CD4-positive, alpha-beta T cell treated with Interleukin-15 for 4 hours (primary cell): ENCODE results near the gene MLX.
A peak's percentile ranks its signal among the peaks of the same experiment; 100 is the strongest.
"Not testable (repeated sequence)": the region's sequence is repeated elsewhere in the genome, so short reads cannot be mapped to it uniquely, and the experiment has no call there.

ENCODE experiments used
- DNase-seq: peaks from one replicate; pipeline ENCODE4 v3.0.0-alpha.2; 2020; ENCODE audit warnings: low spot score

The MLX gene

DNA sequence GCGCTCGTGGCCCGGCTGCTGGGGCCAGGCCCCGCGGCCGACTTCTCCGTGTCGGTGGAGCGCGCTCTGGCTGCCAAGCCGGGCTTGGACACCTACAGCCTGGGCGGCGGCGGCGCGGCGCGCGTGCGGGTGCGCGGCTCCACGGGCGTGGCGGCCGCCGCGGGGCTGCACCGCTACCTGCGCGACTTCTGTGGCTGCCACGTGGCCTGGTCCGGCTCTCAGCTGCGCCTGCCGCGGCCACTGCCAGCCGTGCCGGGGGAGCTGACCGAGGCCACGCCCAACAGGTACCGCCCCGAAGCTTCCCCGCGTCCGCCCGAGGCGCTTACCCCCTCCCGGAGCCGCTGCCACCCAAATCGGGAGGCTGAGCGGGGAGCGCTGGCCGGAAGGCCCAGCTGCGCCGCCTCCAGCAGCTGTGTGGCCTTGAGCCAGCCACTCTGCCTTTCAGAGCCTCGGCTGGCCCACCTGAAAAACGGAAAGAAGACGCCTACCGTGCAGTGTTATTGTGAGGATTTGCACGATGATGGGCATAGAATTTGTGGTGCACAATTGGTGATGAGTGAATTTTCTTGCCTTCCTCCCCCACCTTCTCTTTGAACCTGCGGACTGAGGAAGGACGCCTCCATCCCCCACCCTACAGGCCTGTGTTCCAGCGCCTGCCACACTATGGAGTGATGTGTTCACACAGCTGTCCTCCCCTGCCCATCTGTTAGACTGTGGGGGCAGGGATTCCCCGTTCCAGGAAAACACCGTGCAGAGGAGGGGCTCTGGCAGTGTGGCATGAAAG, 30.3 kb upstream of the MLX start:
- peak; percentile 55 for DNase-seq

DNA sequence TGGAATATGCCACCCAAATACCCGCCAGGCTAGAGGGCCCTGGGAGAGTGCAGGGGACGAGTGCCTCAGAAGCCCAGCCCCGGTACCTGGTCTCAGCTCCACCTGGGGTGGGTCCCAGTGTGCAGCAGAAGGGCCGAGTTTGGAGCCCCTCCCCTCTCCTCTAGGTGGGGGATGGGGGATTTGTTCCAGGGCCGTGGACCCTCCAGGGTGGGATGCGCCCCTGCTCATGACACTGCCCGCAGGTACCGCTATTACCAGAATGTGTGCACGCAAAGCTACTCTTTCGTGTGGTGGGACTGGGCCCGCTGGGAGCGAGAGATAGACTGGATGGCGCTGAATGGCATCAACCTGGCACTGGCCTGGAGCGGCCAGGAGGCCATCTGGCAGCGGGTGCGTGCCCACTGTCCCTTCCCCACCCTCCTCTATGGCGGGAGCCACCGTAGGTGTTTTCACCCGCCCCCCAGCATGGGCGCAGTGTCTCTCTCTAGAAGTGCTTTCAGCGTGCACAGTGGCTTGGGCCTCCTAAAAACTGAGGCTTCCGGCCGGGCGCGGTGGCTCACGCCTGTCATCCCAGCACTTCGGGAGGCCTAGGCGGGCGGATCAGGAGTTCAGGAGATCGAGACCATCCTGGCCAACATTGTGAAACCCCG, 29.6 kb upstream of the MLX start:
- DNase-seq, result no peak

DNA sequence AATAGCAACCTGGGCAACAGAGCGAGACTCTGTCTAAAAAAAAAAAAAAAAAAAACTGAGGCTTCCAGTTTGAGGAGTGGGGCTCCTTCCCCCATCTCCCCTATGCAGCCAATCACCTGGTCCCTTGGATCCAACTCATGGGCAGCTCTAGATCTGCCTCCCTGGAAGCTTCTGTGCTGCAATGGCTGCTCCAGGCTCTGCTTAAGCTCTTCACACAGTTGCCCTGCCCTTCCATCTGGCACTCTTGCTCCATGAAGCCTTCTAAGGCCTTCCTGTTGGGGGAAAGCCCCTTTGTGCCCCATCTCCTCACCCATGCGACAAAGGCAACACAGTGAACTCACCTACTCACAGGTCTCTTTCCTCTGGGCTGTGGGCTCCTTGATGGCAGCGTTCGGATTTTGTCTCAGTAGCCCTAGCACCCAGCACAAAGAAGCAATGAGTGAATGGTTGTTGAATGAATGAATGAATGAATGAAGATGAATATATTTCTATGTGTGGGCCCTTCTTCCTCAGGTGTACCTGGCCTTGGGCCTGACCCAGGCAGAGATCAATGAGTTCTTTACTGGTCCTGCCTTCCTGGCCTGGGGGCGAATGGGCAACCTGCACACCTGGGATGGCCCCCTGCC, 29.0 kb upstream of the MLX start:
- DNase-seq, result no peak

DNA sequence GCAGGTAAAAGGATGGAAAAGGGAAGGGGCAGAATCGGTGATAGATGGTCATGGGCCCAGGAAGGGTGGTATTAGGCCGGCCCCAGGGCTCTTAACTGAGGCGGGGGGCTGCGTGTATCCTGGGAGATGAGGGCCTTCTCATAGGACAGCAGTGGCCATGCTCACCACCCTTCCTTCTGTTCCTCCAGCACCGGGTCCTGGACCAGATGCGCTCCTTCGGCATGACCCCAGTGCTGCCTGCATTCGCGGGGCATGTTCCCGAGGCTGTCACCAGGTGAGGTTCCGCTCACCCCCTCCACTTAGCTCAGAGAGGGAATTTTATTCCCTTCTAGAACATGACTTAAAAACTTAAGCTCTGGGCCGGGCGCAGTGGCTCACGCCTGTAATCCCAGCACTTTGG, 28.4 kb upstream of the MLX start:
- DNase-seq, result no peak

DNA sequence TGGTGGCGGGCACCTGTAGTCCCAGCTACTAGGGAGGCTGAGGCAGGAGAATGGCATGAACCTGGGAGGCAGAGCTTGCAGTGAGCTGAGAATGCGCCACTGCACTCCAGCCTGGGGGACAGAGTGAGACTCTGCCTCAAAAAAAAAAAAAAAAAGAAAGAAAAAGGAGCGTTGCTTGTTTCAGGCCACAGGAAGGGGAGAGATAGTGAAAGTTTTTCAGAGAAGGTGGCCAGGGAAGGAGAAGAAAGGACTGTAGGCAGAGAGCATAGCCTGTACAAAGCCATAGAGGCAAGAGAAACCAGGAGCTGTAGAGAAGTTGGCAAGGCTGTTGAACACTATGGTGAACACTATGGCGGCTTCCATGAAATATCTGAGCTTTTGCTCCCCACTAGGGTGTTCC, 26.3 kb upstream of the MLX start:
- DNase-seq, result not testable (repeated sequence)

DNA sequence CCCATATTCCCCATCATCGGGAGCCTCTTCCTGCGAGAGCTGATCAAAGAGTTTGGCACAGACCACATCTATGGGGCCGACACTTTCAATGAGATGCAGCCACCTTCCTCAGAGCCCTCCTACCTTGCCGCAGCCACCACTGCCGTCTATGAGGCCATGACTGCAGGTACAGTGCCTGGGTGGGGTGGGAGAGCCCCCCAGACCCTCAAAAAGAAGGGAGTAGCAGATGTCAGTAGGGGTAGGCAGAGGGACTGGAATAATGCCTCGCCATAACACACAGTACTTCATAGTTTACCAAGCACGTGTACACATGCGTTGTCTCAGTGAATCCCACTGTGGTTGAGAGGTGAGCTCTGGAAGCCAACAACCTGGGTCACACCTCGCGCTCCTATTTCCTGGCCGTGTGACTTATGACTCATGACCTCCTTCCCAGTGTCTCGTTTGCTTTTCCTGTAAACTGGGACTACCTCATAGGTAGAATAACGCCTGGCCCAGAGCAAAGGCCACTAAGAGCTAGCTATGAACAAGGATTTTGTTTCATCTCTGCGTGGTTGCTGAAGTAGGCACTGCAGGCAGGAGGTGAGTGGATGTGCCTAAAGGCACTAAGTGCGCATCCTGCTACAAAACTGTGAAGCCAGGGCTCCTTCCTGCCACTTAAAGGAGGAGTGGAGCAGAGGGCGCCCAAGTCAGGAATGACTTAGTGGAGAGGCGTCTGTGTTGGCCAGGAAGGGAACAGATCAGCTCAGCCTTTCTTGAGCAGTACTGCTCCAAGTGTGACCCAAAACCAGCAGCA, 25.7 kb upstream of the MLX start:
- peak; percentile 46 for DNase-seq

DNA sequence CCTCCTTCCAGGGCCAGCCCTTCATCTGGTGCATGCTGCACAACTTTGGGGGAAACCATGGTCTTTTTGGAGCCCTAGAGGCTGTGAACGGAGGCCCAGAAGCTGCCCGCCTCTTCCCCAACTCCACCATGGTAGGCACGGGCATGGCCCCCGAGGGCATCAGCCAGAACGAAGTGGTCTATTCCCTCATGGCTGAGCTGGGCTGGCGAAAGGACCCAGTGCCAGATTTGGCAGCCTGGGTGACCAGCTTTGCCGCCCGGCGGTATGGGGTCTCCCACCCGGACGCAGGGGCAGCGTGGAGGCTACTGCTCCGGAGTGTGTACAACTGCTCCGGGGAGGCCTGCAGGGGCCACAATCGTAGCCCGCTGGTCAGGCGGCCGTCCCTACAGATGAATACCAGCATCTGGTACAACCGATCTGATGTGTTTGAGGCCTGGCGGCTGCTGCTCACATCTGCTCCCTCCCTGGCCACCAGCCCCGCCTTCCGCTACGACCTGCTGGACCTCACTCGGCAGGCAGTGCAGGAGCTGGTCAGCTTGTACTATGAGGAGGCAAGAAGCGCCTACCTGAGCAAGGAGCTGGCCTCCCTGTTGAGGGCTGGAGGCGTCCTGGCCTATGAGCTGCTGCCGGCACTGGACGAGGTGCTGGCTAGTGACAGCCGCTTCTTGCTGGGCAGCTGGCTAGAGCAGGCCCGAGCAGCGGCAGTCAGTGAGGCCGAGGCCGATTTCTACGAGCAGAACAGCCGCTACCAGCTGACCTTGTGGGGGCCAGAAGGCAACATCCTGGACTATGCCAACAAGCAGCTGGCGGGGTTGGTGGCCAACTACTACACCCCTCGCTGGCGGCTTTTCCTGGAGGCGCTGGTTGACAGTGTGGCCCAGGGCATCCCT, 23.5 kb upstream of the MLX start:
- DNase-seq, result no peak

DNA sequence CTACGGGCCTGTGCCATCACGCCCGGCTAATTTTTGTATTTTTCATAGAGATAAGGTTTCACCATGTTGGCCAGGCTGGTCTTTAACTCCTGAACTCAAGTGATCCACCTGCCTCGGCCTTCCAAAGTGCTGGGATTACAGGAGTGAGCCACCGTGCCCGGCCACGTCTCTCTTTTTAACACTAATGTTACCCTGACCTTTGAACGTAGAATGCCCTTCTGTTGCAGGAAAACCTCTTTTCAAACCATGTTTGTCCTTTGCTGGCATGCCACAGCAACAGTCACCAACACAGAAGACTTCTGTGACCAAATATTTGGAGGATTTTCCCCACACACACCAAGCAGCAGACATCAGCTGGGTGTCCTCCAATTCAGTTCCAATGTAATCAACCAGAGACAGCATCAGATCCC, 22.0 kb upstream of the MLX start:
- no peak for DNase-seq

DNA sequence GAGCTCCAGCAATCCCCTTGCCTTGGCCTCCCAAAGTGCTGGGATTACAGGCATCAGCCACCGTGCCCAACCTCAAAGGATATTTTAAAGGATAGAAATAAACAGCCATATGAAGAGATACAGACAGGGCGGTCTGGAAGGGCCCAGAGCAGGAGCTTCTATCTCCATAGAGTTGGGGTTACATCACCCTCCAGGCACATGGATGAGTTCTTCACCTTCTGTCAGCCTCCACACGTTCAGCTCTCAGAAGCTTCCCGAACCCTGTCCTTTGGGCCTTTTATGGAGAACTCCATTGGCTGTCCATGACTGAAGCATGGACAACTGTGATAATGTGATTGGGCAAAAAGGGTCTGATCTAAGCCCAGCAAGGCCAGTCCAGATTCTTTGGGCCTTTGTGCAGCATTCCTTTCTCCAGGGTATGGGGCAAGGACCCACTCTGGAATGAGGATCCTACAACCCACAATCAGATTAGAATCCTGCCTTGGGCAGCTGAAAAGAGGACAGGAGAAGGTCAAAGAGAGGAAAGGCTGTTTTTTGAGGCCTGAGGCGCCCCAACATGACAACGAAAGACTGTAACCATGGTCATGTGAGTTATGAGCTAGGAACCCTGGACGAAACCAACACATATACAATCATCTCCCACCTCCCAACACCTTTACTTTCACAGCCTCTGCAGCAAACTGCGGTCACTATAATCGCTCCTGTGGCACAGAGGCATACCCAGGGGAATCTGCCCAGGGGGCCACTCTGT, 21.0 kb upstream of the MLX start:
- not testable (repeated sequence) for DNase-seq

DNA sequence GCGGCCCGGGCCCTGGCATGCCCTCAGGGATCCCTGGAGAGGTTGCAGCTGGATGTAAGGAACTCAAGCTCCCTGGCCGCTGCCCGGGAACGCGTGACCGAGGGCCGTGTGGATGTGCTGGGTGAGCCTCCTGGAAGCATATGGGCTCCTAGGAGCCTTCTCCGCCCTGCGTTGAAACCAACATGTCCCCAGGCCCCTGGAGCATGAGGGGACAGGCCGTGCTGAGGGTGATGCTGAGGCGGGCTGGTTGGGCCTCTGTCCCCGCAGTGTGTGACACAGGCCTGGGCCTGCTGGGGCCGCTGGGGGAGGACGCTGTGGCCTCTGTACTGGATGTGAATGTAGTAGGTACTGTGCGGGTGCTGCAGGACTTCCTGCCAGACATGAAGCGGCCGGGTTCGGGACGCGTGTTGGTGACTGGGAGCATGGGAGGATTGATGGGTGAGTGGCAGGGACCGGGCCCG, 19.9 kb upstream of the MLX start:
- DNase-seq, result no peak

DNA sequence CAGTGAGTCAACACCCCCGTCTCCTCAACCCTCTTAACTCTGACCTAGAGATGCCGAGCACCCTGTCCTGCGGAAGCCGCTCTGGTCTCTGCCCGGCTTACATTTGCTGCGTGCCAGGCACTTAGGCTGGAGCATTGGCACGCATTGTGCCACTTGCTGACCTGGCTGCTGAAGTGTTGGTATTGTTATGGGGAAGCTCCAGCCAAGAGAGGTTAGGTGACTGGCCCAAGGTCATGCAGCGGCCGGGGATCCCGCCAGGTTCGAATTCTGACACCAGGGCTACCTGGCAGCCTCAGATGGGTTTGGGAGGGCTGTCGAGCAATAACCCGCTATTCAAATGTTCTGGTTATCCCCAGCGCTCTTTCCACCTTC, 19.2 kb upstream of the MLX start:
- no peak for DNase-seq

DNA sequence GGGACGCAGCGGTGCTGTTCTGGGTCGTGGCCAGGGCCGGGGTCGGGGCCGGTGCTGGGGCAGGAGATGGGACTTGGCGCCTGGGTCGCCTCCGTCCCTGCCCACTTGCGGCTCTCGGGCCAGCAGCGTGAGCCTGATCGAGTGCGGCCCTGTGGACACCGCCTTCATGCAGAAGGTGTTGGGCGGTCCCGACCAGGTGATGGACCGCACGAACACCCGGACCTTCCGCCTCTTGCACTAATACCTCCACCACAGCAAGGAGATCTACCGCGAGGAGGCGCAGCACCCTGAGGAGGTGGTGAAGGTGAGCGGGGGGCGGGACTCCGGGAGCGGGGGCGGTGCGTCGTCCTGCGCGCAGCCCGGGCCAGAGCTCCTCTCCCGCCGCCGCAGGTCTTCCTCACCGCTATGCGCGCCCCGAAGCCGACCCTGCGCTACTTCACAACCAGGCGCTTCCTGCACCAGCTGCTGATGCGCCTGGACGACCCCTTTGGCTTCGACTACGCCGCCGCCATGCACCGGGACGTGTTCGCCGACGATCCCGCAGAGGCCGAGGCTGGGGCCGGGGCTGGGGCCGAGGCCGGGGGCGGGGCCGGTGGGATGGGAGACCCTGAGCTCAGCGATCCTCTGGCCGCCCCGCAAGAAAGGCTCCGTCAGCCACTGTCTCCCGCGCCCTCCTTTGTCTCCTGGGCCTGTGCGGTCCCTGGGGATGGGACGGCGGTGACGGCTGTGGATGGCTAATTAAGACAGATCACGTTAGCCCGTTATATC, 18.6 kb upstream of the MLX start:
- peak; percentile 76 for DNase-seq

DNA sequence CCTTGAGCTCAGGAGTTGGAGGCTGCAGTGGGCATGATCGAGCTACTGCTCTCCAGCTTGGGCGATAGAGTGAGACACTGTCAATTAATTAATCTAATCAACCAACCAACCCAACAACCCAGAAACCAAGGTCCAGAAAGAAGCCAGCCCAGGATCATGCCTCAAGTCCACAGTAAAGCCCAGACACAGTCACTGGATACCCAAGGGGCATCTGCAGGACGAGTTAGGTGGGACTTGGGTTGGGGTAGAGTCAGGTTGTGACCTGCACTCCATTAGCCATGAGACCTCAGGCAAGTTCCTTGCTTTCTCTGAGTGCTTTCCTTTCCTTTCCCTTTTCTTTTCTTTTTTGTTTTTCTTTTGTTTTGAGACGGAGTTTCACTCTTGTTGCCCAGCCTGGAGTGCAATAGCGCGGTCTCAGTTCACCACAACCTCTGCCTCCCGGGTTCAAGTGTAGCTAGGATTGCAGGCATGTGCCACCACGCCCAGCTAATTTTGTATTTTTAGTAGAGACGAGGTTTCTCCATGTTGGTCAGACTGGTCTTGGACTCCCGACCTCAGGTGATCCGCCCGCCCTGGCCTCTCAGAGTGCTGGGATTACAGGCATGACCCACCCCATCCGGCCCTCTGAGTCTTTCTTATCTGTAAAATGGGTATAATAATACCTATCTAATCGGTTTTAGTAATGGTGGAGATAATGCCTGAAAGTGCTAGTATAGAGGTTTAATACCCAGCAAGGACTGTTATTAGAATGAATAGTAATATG, 17.7 kb upstream of the MLX start:
- DNase-seq, result no peak

DNA sequence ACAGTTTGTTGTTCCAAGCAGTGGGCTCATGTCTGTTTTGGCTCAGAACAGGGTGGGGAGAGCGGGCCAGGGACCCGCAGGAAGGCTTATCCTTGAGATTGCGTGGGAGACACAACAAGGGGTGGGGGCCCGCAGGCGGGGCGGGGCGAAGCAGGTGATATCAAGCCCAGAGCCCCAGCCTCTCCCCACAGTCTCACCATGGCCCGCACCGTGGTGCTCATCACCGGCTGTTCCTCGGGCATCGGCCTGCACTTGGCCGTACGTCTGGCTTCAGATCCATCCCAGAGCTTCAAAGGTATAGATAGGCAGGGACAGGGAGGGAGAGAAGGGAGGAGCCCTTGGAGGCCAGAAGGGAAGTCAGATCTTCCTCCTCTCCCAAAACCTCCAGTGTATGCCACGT, 14.2 kb upstream of the MLX start, which contains the start of gene HSD17B1:
Gene HSD17B1, plus strand, starts transcription at position 188 of the 400 bp plus-strand sequence. Its CDS starts 11 bp downstream, at position 199.
- not testable (repeated sequence) for DNase-seq

DNA sequence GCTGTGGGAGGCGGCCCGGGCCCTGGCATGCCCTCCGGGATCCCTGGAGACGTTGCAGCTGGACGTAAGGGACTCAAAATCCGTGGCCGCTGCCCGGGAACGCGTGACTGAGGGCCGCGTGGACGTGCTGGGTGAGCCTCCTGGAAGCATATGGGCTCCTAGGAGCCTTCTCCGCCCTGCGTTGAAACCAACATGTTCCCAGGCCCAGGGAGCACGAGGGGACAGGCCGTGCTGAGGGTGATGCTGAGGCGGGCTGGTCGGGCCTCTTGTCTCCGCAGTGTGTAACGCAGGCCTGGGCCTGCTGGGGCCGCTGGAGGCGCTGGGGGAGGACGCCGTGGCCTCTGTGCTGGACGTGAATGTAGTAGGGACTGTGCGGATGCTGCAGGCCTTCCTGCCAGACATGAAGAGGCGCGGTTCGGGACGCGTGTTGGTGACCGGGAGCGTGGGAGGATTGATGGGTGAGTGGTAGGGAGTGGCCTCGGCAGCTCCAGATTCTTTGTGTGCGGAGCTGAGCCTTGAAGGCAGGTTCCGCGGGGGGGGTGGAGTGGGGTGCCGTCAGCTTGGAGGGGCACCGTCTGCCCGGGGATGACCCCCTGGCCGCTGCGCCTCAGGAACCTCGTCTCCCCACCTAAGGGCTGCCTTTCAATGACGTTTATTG, 13.6 kb upstream of the MLX start:
- no peak for DNase-seq

DNA sequence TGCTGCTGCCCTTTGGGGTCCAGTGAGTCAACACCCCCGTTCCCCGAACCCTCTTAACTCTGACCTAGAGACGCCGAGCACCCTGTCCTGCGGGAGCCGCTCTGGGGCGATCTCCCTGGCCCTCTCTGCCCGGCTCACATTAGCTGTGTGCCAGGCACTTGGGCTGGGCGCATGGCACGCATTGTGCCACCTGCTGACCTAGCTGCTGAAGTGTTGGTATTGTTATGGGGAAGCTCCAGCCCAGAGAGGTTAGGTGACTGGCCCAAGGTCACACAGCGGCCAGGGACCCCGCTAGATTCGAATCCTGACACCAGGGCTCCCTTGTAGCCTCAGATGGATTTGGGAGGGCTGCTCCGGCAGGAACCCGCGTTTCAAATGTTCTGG, 13.0 kb upstream of the MLX start:
- no peak for DNase-seq

DNA sequence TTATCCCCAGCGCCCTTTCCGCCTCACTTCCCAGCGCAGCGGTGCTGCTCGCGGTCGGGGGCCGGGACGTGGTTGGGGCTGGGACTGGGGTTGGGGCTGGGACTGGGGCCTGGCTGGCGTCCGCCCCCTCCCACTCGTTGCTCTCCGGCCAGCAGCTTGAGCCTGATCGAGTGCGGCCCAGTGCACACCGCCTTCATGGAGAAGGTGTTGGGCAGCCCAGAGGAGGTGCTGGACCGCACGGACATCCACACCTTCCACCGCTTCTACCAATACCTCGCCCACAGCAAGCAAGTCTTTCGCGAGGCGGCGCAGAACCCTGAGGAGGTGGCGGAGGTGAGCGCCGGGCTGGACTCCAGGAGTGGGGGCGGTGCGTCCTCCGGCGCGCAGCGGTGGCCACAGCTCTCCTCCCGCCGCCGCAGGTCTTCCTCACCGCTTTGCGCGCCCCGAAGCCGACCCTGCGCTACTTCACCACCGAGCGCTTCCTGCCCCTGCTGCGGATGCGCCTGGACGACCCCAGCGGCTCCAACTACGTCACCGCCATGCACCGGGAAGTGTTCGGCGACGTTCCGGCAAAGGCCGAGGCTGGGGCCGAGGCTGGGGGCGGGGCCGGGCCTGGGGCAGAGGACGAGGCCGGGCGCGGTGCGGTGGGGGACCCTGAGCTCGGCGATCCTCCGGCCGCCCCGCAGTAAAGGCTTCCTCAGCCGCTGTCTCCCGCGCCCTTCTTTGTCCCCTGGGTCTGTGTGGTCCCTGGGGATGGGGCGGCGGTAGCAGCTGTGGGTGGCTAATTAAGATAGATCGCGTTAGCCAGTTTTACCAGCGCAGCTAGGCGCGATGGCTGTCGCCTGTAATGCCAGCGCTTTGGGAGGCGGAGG, 12.4 kb upstream of the MLX start:
- peak; percentile 75 for DNase-seq
